GM19328 (cell line): ENCODE measurements around the gene CILP2.

Source experiments
- ATAC-seq: cut with Tn5 transposase; IDR thresholded peaks from one replicate; pipeline ENCODE4 v1.9.1; 2021; ENCODE audit warnings: mild to moderate bottlenecking, moderate library complexity; ENCODE audit not compliant: unreplicated experiment

CILP2 gene

DNA sequence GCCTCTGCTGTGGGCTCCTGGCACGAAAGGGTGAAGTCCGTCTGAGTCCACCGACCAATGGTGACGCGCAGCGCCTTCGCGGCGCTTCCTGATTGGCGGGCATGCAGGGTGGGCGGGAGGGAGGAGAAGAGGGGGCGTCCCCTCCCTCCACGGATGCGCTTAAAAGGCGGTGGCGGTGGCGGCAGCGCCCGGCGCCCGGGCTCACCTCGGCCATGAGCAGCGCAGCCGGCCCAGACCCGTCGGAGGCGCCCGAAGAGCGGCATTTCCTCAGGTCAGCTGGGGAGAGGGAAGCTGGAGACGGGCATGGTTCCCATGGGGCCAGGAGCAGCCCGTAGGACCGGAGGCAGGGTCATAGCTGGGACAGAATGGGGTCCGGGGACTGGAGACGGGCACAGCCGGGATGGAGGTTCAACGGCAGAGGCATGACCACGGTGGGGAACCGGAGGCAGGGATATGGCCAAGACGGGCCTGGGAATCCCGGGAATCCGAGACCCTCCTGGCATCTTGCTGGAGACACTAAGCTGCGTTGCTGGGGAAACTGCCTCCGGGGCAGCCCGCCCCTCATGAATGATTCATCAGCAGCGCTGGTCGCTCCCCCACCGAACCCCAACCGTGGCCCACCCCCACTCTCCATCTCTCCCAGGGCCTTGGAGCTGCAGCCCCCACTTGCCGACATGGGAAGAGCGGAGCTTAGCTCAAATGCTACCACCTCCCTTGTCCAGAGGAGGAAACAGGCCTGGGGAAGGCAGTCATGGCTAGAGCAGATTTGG lies 9.2 kb upstream of the CILP2 start, which contains the start of gene YJEFN3:
YJEFN3 (plus strand) TSS at position 191 of the 770 bp plus-strand sequence; CDS start at position 213, 22 bp downstream.
- ATAC-seq, result no peak

DNA sequence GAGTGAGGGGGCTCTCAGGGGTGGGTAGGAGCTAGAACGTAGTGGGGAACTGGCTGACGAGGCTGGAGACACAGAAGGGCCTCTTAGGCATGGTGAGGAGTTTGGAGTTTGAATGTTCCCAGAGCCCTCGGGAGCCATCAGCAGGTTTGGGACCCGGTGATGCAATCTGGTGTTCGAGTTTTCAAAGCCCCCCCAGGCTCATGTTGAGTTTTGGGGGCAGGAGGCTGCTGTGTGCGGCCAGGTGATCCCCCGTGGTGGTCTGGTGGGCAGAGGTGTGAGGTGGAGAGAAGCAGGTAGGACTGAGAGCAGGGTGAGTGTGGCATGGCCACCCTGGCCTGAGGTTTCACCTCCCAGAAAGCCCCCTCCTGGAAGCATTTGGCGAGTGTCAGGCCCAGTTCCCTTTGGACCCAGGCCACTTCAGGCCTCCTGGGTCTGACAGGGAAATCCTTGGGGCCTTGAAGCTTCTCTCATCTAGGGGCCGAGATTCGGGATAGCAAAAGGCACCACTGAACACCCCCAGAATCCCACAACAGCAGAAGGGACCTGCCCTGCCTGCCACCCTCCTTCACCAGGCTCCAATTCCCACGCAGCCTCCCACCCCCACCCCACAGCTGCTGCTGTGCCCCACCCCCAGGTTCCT lies 8.2 kb upstream of the CILP2 start:
- no peak for ATAC-seq

DNA sequence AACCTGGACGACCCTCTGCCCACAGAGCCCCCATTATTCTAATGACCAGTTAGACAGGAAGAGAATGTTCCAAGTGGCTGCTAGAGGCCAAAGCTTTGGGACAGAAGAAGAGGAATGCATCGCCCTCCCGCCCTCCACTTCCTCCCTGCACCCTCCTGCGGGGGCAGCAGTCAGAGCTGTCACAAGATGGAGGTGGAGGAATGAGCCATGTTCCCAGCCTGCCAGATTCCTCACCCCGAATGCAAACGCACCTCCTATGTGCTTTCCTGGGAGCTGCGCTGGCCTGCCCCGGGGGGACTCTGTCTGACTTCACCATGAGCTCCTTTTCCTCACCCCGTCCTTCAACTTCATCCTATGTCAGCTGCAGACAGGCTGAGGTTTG lies 7.7 kb upstream of the CILP2 start:
- no peak for ATAC-seq

DNA sequence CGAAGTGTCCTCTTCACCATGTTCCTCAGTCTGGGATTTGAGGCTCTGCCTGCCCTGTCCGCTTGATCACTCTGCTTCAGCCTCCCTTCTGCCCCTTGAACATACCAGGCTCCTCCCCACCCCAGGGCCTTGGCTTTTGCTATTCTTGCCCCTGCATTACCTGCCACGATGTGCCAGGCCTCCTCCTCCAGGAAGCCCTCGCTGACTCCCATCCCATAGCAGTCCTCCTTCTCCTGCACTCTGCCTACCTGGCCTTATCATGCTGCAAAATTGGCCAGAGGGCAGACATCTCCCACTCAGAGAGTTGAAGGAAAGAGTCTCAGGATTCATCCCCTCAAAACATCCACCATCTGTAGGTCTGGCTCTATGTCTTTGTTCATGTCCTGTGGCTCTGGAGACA lies 7.2 kb upstream of the CILP2 start:
- ATAC-seq, result no peak

DNA sequence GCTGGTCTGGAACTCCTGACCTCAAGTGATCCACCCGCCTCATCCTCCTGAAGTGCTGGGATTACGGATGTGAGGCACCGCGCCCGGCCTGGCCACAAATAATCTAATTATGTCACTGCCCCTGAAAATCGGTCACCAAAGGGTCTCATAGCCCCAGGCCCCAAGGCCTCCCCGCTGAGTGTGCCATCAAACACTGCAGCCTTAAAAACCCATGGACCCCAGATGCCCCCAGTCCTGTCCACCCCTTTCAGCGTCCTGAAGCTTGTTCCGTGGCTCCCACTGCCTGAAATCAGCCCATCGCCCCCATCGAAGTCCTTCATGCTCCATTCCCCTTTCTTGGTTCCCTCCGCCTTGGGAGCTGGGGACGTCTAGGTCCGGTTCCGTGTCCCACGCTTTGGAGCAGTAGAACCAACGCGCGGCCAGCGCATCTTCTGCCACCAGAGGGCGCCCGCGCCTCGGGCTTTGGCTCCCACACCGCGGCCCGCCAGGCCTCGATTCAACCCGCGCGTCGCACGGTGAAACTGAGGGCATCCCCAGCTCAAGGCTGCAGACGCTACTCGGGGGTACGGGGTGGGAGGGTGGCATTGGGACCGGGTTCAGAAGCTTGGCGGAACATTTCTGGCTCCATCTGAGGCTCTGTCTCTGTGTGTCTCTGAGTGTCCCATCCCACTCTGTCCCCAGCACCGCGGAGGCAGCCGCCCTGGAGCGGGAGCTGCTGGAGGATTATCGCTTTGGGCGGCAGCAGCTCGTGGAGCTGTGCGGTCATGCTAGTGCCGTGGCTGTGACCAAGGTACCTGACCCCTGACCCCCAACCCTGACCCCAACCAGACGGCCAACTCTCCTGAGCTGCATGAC lies 5.9 kb upstream of the CILP2 start:
- ATAC-seq, result no peak

DNA sequence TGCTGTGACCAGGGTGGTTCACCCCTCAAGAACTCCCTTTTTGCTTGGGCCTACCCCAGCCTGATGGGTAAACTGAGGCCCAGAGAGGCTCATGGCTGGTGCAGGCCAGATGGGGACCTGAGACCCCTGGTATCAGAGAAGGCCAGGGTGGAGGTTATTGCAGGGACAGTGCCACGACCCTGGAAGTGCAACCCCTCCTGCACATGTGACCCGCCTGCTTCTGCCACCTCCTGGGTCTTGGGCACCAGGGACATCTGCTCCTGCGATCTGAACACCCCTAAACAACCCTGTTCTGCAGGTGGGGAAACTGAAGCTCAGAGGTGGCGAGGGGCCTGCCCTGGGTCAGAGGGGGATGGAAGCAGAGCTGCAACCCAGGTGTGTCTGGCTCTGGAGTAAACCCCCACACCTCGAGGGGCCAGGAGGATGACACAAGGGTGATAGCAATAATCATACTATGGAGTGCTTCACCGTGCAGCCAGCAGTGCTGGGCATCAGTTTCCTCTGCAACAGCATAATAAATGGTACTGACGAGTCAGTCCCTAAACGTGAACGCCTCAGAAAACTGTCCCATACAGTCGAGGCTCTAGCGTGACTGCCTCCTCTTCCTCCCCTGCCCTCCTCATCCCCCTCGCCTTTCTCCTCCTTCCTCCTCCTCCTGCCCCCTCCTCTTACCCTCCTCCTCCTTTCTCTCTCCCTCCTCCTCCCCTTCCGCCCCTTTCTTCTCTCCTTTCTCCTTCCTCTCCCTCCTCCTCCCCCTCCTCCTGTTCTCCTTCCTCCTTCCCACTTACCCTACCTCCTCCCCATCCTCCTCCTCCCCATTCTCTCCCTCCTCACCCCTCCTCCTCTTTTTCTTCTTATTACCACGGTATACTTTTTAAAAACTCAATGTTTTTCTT lies 5.0 kb upstream of the CILP2 start:
- ATAC-seq, result no peak

DNA sequence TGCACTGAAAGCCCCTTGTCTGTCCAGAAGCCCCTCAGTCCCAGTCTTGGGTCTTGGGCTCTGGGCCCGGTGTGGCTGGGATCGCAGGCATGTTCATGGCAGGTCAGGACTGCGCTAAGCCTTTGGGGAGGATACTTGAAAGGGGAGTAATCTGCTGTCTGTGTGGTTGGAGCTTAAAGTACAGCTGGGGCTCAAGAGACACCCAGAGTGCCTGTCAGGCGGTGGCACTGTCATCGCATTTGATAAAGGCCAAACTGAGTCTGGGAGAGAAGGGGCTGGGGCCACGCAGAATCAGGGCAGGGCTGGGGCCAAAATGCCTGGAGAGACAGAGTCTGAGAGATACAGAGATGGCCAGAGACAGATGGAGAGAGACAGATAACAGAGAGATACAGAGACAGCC lies 4.2 kb upstream of the CILP2 start:
- ATAC-seq, result no peak

DNA sequence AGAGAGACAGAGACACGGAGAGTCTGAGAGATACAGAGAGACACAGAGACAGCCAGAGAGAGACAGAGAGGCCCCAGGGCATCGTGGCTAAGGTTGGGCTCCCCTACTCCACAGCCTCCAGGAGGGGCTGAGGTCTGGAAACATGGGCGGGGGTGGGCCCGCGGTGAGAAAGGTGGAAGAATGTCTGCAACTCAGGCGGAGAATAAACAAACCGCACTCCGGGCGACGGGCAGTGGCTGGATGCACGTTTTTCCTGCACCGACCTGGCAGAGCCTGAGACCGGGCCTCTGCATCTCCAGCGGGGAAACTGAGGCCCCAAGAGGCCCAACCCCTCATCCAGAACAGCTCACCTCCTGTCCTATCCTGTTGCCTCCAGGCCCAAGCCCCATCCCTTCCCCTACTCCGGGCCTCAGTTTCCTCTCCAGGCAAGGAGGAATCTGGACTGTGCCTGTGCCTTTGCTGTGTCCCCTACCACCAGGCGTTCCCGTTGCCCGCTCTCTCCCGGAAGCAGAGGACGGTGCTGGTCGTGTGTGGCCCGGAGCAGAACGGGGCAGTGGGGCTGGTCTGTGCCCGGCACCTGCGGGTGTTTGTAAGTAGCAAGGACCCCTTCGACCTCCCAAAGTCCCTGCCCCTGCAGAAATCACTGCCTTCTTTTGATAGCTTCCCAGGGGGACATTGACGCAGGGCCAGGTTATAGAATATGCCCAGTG lies 3.4 kb upstream of the CILP2 start:
- ATAC-seq, result no peak

DNA sequence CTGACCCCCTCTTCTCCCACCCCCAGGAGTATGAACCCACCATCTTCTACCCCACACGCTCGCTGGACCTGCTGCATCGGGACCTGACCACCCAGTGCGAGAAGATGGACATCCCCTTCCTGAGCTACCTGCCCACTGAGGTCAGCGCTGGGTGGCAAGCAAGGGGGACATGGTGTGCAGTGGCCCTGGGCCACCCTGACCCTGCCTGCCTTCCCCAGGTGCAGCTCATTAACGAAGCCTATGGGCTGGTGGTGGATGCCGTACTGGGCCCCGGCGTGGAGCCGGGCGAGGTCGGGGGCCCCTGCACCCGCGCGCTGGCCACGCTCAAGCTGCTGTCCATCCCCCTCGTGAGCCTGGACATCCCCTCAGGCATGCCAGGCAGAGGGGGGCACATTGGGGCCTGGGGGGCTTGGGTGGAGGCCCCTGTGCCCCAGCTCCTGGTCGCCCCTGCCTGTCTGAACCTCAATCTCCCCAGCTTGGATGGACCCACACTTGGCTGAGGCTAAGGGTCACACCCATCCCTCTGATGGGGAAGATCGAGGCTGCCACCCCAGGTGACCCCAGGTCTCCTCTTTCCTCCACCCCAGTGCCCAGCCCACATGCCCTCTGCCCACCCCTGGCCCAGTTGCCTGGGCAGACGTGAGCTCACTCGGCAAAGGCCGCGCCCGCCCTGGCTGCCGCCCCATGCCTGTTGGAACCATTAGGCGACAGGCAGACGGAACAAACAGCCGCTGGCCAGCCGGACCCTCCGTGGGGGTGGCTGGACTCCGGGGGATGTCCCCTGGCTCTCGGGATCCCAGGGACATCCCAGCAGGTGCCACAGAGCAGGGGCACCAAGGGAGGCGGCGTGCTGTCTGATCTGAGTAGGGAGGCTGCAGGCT lies 2.5 kb upstream of the CILP2 start:
- no peak for ATAC-seq

DNA sequence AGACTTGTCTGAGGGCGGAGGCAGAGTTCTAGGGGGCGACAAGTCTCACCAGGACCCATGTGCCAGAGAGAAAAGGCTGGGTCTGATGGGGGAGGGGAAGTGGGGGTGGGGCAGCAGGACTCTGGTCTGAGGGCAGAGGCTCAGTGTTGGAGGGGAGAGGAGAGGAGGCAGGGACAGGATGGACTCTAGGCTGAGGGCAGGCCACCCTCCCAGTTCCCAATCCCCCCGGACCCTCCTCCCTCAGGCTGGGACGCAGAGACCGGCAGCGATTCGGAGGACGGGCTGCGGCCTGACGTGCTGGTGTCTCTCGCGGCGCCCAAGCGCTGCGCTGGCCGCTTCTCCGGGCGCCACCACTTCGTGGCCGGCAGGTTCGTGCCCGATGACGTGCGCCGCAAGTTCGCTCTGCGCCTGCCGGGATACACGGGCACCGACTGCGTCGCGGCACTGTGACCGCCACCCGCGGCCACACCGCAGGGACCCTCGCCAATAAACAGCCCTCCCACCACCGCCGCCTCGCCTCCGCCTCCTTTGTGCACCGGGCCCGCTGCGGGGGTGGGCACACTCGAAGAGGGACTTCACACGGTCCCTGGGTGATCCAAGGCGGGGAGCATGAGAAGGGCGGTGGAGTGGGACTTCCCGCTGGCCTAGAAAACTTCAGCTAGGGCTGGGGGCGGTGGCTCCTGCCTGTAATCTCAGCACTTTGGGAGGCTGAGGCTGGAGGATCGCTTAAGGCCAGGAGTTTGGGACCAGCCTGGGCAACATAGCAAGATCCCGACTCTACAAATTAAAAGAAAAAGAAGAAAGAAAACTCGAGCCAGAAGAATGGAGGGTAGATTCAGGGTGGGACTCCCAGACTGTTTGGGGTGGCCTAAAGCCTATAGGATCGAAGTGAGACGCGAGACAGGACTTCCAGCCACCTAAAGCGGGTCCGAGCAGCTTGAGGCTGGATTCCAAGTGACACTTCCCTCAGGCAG lies 703 bp upstream of the CILP2 start:
- ATAC-seq, result no peak

DNA sequence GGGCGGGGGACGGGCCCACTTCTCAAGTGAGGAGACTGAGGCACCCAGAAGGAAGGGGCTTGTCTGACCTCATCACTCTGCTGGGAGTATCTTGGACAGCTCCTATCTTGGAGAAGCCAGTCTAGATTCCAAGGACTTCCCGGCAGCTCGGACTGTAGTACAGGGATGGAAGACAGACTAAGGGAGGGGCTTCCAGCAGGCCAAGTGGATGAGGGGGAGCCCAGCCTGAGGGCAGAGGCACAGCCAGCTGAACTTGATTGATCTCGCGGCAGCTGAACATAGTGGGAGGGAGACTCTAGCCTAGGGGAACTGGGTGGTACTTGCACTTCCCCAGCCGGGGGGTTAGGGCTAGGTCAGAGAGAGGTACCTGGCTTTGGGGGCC lies 711 bp downstream of the CILP2 start:
- no peak for ATAC-seq

DNA sequence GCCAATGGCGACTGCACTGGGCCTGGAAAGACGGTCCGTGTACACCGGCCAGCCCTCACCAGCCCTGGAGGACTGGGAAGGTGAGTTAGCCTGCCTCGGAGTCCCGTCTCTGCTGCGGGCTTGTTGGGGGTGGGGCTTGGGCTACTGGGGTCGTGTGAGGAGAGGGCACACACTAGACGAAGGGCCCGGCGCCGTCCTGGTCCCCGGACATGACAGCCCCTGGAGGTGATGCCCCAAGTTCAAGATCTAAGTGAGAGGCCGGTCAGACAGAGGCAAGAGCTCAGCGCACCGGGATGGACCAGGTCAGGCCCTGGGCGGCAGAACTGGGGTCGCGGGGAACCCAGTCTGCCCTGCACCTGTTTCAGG lies 1.6 kb downstream of the CILP2 start:
- no peak for ATAC-seq

DNA sequence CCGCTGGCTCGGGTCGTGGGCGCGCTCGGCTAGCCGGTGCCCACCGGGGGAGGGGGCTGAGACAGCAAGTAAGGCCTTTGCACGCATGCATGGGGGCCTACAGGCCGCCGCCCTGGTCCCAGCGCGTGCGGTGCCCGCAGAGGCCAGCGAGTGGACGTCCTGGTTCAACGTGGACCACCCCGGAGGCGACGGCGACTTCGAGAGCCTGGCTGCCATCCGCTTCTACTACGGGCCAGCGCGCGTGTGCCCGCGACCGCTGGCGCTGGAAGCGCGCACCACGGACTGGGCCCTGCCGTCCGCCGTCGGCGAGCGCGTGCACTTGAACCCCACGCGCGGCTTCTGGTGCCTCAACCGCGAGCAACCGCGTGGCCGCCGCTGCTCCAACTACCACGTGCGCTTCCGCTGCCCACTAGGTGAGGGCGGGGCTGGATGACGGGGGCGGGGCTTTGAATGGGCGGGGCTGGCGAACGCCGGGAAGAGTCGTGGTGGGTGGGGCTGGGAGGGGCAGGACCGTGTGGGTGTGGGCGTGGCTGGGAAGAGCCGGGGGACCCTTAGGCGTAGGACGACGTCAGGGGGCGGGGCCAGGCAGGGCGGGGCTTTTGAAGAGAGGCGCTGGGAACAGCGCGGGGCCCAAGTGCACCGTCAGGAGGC lies 2.1 kb downstream of the CILP2 start:
- no peak for ATAC-seq

DNA sequence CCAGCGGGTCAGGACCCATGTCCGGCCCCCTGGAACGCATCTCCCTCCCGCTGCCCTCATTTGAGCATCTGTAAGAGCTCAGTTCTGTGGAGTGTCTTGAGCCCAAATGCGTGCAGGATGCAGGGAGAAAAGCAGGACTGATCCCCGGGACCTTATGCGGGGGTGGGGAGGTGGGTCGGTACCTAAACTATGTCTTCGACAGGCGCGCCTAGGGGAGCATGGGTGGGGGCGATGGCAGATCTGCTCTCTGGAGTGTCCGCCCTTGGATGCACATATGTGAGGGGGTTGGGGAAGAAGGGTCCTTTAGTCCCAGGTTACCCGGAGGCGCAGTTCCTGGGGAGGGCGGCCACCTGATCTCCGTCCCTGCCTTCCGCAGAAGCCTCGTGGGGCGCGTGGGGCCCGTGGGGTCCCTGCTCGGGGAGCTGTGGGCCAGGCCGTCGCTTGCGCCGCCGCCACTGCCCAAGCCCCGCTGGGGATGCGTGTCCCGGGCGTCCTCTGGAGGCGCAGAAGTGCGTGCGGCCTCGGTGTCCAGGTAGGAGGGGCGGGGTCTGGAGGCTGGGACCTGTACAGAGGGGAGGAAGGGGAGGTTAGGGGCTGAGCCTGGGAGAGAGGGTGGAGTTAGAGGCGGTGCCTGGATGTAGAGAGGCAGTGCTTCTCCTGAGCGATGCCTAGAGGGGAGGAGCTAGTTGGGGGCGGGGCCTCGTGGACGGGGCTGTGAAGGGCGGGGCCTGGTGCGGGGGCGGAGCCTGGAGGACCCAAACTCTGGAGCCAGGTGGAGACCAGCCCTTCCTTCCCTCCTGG lies 2.9 kb downstream of the CILP2 start:
- ATAC-seq, result no peak

DNA sequence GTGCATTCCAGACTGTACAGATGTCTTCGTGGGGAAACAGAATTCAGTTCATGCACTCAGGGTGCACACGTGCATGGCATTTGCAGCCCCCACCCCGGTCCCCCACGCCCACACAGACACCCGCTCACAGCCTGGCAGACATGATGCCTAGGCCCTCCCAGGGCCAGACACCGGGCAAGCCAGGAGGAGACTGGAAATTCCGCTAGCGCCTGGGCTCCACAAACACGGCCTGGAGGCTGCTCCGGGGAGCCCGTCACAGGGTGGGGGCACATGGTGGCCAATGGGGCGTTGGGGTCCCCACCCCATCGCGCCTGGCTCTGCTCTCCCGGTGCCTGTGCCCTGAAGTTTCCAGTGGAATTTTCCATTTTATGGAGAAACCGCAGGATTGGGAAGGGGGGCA lies 3.6 kb downstream of the CILP2 start:
- ATAC-seq, result no peak

DNA sequence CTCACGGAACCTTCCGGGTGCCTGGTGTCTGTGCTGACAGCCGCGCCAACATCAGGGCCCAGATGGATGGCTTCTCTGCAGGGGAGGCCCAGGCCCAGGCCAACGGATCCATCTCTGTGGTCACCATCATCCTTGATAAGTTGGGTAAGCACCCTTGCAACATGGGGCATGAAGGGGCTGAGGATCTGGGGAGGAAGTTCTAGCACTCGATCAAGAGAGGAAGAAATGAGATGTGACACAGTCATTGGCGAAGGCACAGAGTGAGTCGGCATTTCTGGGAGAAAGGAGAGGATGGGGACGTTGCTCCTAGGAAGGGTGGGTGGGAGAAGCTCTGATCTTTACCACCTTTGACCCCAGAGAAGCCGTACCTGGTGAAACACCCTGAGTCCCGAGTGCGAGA lies 4.4 kb downstream of the CILP2 start:
- no peak for ATAC-seq

DNA sequence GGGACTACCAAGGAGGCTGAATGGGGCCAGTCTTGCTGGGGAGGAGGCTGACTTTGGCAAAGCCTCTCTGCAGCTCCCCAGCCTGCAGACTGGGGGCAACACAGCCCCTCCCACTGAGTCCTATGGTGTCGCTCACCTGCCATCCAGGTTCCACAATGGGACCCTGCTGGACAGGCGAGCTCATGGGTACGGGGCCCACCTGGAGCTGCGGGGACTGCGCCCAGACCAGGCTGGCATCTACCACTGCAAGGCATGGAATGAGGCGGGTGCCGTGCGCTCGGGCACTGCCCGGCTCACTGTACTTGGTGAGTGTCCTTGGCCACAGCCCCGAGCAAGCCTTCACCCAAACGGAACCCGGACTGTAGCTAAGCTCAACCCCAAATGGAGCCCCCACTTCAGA lies 5.0 kb downstream of the CILP2 start:
- ATAC-seq, result no peak
